Prostate gland (tissue), 2 donors: ENCODE data around the gene MMP14. TPM values are rescaled to one million over a fixed set of nuclear protein-coding genes. Genes with fewer than 3 reads are reported as not detected.

ENCODE experiments used
- DNase-seq: peaks from one replicate; pipeline ENCODE4 v3.0.0-alpha.2; 2019; ENCODE audit warnings: low spot score
- H3K27ac ChIP-seq, 2 donors: fragments of 200-600 bp; sonication (generic); 2 replicates each; pipeline ENCODE4 v1.5.1; 2017 to 2019
- H3K27me3 ChIP-seq: fragments of 200-600 bp; sonication (generic); replicated peaks from 2 replicates; pipeline ENCODE4 v1.5.1; 2019; ENCODE audit not compliant: insufficient read depth
- H3K36me3 ChIP-seq, 2 donors: fragments of 200-600 bp; sonication (generic); 1 replicate in 1 of 2; 2 replicates in 1 of 2; pipeline versions ENCODE4 v1.5.1 to v1.8.1; 2017 to 2019
- H3K4me1 ChIP-seq: fragments of 200-600 bp; sonication (generic); replicated peaks from 2 replicates; pipeline ENCODE4 v1.5.1; 2019
- H3K4me3 ChIP-seq, 2 donors: fragments of 200-600 bp; sonication (generic); 2 replicates each; pipeline ENCODE4 v1.5.1; 2017 to 2019
- H3K9me3 ChIP-seq: fragments of 200-600 bp; sonication (generic); 2 replicates; pipeline ENCODE4 v1.5.1; 2017
- CTCF ChIP-seq, 4 experiments: fragments of 200-600 bp in 2 of 4; fragments of 450-650 bp in 2 of 4; sonication (generic) in 2 of 4; IDR thresholded peaks; 1 replicate in 3 of 4; 2 replicates in 1 of 4; pipeline ENCODE4 v1.5.1; 2016 to 2019; ENCODE audit warnings: antibody characterized with exemption in 4 of 4, mild to moderate bottlenecking in 2 of 4, moderate library complexity in 2 of 4
- POLR2A ChIP-seq: fragments of 450-650 bp; IDR thresholded peaks from one replicate; pipeline ENCODE4 v1.6.1; 2016; ENCODE audit warnings: antibody characterized with exemption, mild to moderate bottlenecking
- POLR2AphosphoS5 ChIP-seq: sonication (generic); formaldehyde crosslinking; IDR thresholded peaks from one replicate; pipeline ENCODE4 v1.6.1; 2017; ENCODE audit warnings: antibody characterized with exemption
- WGBS: methylation state at CpG from one replicate; pipeline ENCODE4 v1.1.5; 2018; 5-methylcytosine and 5-hydroxymethylcytosine counted together
- intact Hi-C: fragments of 100-400 bp; cut with DNase I; formaldehyde crosslinking; loops from one replicate; pipeline ENCODE4 v1.14.2; 2022
- total RNA-seq, 2 donors: library from RNA; depleted of rRNA; stranded (reverse); fragments of >200 nt; gene quantifications; one replicate each; pipeline ENCODE4 v1.1.0, GENCODE V29; 2016

The MMP14 gene
- total RNA-seq, 2 donors from 2014 or later = 64.9 to 90.4 TPM

- no peak overlapping the region for H3K4me3 ChIP-seq
- no peak overlapping the region for H3K27ac ChIP-seq
- H3K27me3 ChIP-seq = no peaks in the 10 kb centered on the region
- no peaks in the 10 kb centered on the region for H3K9me3 ChIP-seq
- no peak for DNase-seq
- H3K4me1 ChIP-seq = no peaks in the 10 kb centered on the region
- intact Hi-C loops = no loop called here
- TF ChIP-seq CTCF (IDR thresholded peaks at IDR 0.05) (no peak), POLR2A (no peak), POLR2AphosphoS5 (no peak)
- no peaks in the 10 kb centered on the region for H3K36me3 ChIP-seq
Measured at GRCh38 chr14:22861651-22862050, 25.3 kb downstream of the MMP14 start.

- Histone ChIP-seq H3K4me1 (no peaks in the 10 kb centered on the region), H3K27ac (no peak overlapping the region), H3K9me3 (no peaks in the 10 kb centered on the region), H3K4me3 (no peak overlapping the region), H3K36me3 (no peaks in the 10 kb centered on the region), H3K27me3 (no peaks in the 10 kb centered on the region)
- intact Hi-C loops = no loop called here
- no peak for DNase-seq
- 87% methylated on average over 4 of the region's 4 CpGs for WGBS
- no peak for TF ChIP-seq POLR2AphosphoS5
- TF ChIP-seq CTCF (IDR thresholded peaks at IDR 0.05) = no peak
Measured at GRCh38 chr14:22864979-22865378, 28.6 kb downstream of the MMP14 start.

GRCh38 chr14:22865424-22866405, 29.3 kb downstream of the MMP14 start:
- no peak for DNase-seq
- intact Hi-C loops = no loop called here
- Histone ChIP-seq H3K27ac (no peak overlapping the region), H3K9me3 (no peaks in the 10 kb centered on the region), H3K36me3 (no peaks in the 10 kb centered on the region), H3K27me3 (no peaks in the 10 kb centered on the region), H3K4me3 (no peak overlapping the region), H3K4me1 (no peaks in the 10 kb centered on the region)
- WGBS = 40% methylated on average over 6 of the region's 6 CpGs
- TF ChIP-seq POLR2AphosphoS5 = no peak
- TF ChIP-seq CTCF (IDR thresholded peaks at IDR 0.05) = no peak
- no peak for TF ChIP-seq POLR2A

GRCh38 chr14:22866874-22867273, 30.5 kb downstream of the MMP14 start:
- Histone ChIP-seq H3K27ac (no peak overlapping the region), H3K27me3 (no peaks in the 10 kb centered on the region), H3K4me1 (no peaks in the 10 kb centered on the region), H3K36me3 (no peaks in the 10 kb centered on the region), H3K9me3 (no peaks in the 10 kb centered on the region), H3K4me3 (no peak overlapping the region)
- intact Hi-C loops = no loop called here
- DNase-seq = no peak
- WGBS = 97% methylated on average over 5 of the region's 5 CpGs
- no peak for TF ChIP-seq POLR2AphosphoS5
- no peak for TF ChIP-seq POLR2A
- no peak for TF ChIP-seq CTCF (IDR thresholded peaks at IDR 0.05)

GRCh38 chr14:22870811-22871223, 34.4 kb downstream of the MMP14 start:
- TF ChIP-seq POLR2AphosphoS5 = no peak
- DNase-seq = no peak
- Histone ChIP-seq H3K4me3 (peak overlapping the region; percentile 94 to 100), H3K36me3 (peaks cover 11 to 13% of the 10 kb centered on the region in 2 donors), H3K4me1 (peaks cover 4% of the 10 kb centered on the region), H3K27me3 (no peaks in the 10 kb centered on the region), H3K27ac (peak overlapping the region; percentile 100), H3K9me3 (no peaks in the 10 kb centered on the region)
- whole genome bisulfite sequencing = 2% methylated on average over 1 of the region's 1 CpG
- intact Hi-C loops = loop anchor here (5.0 kb wide), 2 partner anchors 46 to 106 kb away; partner anchors contain the start of gene RBM23
